LNCAP (cell line): ENCODE measurements around the gene KCNMB1.

ENCODE experiments used
- TF ChIP-seq, protein P1 (sequence below): fragments of 450-650 bp; IDR thresholded peaks from 2 replicates; pipeline ENCODE4 v1.5.1; 2017; ENCODE audit warnings: mild to moderate bottlenecking

Gene KCNMB1

GRCh38 chr5:170362102-170362501 lies 27.1 kb downstream of the KCNMB1 start:
- TF ChIP-seq, protein P1, sequence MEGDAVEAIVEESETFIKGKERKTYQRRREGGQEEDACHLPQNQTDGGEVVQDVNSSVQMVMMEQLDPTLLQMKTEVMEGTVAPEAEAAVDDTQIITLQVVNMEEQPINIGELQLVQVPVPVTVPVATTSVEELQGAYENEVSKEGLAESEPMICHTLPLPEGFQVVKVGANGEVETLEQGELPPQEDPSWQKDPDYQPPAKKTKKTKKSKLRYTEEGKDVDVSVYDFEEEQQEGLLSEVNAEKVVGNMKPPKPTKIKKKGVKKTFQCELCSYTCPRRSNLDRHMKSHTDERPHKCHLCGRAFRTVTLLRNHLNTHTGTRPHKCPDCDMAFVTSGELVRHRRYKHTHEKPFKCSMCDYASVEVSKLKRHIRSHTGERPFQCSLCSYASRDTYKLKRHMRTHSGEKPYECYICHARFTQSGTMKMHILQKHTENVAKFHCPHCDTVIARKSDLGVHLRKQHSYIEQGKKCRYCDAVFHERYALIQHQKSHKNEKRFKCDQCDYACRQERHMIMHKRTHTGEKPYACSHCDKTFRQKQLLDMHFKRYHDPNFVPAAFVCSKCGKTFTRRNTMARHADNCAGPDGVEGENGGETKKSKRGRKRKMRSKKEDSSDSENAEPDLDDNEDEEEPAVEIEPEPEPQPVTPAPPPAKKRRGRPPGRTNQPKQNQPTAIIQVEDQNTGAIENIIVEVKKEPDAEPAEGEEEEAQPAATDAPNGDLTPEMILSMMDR = no peak

DNA sequence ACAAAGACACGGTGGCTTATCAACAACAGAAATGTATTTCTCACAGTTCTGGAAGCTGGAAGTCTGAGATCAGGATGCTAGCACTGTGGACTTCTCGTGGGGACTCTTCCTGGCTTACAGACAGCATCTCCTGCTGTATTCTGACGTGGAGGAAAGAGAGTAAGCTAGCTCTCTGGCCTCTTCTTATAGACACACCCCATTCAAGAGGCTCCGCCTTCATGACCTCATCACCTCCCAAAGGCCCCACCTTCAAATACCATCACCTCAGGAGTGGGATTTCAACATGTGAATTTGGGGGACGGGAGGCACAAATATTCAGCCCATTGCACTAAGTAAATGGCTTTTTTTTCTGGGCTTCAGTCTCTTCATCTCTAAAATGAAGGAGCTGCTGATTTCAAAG lies 27.6 kb downstream of the KCNMB1 start:
- TF ChIP-seq, protein P1 = no peak

GRCh38 chr5:170361116-170361515 lies 28.1 kb downstream of the KCNMB1 start:
- TF ChIP-seq, protein P1 = no peak

DNA sequence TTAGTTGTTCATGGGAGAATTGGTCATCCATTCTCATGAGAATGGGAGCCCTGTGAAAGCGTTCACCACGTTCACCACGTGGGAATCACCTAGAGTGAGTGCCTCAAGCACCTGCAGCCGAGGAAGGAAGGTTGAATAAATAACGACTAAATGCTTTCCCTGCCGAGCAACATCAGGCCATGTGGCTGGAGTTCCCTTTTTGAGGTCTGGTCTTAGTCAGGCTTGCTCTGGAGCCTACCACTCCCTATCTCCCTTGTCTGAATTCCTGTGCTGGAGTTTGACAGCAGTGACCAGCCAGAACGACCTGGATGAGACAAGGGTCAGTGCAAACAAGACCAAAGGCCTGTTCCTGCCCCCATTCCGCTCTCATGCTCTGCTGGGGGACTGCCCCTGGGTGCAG lies 28.5 kb downstream of the KCNMB1 start:
- TF ChIP-seq, protein P1 = no peak

GRCh38 chr5:170357955-170358444 lies 31.2 kb downstream of the KCNMB1 start:
- TF ChIP-seq, protein P1 = no peak

DNA sequence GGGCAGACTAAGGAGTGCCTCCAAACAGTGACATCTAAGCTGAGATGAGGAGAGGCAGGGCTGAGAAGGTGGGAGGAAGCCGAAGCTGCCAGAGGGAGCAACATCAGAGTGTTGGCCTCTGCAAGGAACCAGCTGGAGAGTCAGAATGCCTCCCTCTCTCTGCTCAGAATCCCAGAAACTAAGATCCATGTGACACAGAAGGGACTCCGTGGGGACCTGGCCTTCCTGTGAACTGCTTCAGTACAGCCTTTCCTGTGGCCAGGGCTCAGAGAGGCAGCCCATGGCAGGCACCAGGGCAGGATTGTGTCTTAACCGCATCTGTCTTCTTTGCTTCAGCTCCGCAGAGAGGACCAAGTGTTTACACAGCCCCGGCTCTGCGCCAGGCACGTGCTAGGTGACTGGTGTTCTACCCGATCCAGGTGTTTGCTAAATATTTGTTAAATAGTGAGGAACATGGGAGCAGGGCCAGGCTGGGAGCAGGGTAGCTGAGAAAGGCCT lies 33.5 kb downstream of the KCNMB1 start:
- TF ChIP-seq, protein P1 = no peak

DNA sequence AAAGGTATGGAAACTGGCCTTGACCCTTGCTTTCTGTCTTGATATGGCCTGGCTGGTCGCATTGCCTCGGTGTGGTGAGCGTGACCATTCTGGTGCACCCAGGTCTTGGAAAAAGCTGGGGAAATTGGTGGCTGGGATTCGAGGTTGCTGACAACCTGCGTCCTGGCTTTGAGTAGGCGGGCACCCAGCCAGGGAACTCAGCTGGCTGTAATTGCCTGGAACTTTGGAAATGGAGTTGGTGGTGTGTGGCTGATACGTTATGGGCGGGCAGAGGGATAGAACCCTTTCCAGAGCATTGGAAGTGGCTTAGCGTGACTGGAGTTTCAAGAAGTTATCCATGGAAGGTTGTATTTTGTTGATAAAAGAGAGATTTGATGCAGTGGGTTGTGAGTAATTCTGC lies 35.2 kb downstream of the KCNMB1 start:
- TF ChIP-seq, protein P1 = no peak
